Lung (tissue), 12 donors: Measurements from ENCODE around the gene TRAF7. TPM values are rescaled to one million over a fixed set of nuclear protein-coding genes. Genes with fewer than 3 reads are reported as not detected.
A peak's percentile ranks its signal among the peaks of the same experiment; 100 is the strongest.

ENCODE experiments used
- ATAC-seq: fragments of 200-7000 bp; cut with Tn5 transposase; one replicate; pipeline ENCODE4 v1.9.1; 2020; ENCODE audit warnings: moderate number of reproducible peaks; ENCODE audit not compliant: insufficient read depth, low FRiP score
- DNase-seq, 3 donors: peaks; one replicate each; pipeline ENCODE4 v3.0.0-alpha.2; 2013 to 2017
- H3K27ac ChIP-seq, 2 donors: one replicate each; pipeline ENCODE4 v1.5.1; 2013; ENCODE audit warnings: mild to moderate bottlenecking in 2 of 2, moderate library complexity in 2 of 2, control low read depth in 1 of 2, inconsistent platforms in 1 of 2, low read depth in 1 of 2, low read length in 1 of 2
- H3K27me3 ChIP-seq, 3 donors: one replicate each; pipeline ENCODE4 v1.5.1; 2013; ENCODE audit warnings: low read length in 2 of 3; ENCODE audit not compliant: control insufficient read depth in 3 of 3, insufficient read depth in 3 of 3
- H3K36me3 ChIP-seq, 4 donors: one replicate each; pipeline ENCODE4 v1.5.1; 2013; ENCODE audit warnings: low read length in 4 of 4, mild to moderate bottlenecking in 1 of 4, moderate library complexity in 1 of 4; ENCODE audit not compliant: control insufficient read depth in 4 of 4, insufficient read depth in 4 of 4
- H3K4me1 ChIP-seq, 5 donors: one replicate each; pipeline ENCODE4 v1.5.1; 2013; ENCODE audit warnings: low read length in 5 of 5, mild to moderate bottlenecking in 2 of 5, moderate library complexity in 1 of 5; ENCODE audit not compliant: control insufficient read depth in 5 of 5, insufficient read depth in 5 of 5
- H3K4me3 ChIP-seq: one replicate; pipeline ENCODE4 v1.5.1; 2013; ENCODE audit warnings: mild to moderate bottlenecking, control low read depth, moderate library complexity
- H3K9ac ChIP-seq, 2 donors: one replicate each; pipeline ENCODE4 v1.5.1; 2013; ENCODE audit warnings: low read length in 2 of 2, control low read depth in 1 of 2; ENCODE audit not compliant: insufficient read depth in 1 of 2
- H3K9me3 ChIP-seq, 4 donors: one replicate each; pipeline ENCODE4 v1.5.1; 2013; ENCODE audit warnings: low read length in 3 of 4, mild to moderate bottlenecking in 1 of 4, moderate library complexity in 1 of 4; ENCODE audit not compliant: control insufficient read depth in 4 of 4, insufficient read depth in 3 of 4
- WGBS, 2 donors: extraction: QIAGEN DNeasy Blood & Tissue Kit; methylation state at CpG; one replicate each; pipeline ENCODE4 v1.1.7; 2013; 5-methylcytosine and 5-hydroxymethylcytosine counted together
- polyA plus RNA-seq, 2 donors: library from polyadenylated mRNA; stranded (reverse); fragments of 200-250 nt; gene quantifications; one replicate each; pipeline ENCODE4 v1.2.1, GENCODE V29; 2013
- total RNA-seq, 2 donors: library from RNA; depleted of rRNA in 1 of 2; stranded (reverse); fragments of >200 nt in 1 of 2; gene quantifications; one replicate each; pipeline ENCODE4 v1.2.1, GENCODE V29; 2014 to 2021
- TF ChIP-seq, protein P1 (sequence below): IDR thresholded peaks from 2 replicates; pipeline ENCODE4 v1.5.1; 2012; ENCODE audit warnings: mild to moderate bottlenecking; ENCODE audit errors: control extremely low read depth, extremely low read depth
- donor health status: control.
- donor health status: control.
- donor health status: Bipolar disorder and iron deficiency.
- donor health status: healthy.
- donor health status: DM: yes; HTN: yes; CAD: no.

TRAF7 gene
- total and polyA plus RNA-seq, 4 donors = 33.4 to 74.2 (median 48.3) TPM

DNA sequence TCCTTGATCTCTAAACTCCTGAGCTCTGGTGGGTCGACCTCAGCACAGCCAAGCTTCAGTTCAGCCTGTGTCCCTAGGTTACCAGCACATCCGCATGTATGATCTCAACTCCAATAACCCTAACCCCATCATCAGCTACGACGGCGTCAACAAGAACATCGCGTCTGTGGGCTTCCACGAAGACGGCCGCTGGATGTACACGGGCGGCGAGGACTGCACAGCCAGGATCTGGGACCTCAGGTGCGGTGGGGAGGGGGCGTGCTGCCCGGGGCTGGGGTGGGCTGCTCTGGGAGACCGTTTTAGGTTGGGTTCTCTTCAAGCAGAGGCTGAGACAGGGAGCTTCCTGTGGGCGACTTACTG, 50.8 kb downstream of the TRAF7 start:
- peaks cover 0 to 4% (median 0%) of the 10 kb centered on the region in 3 donors for H3K27me3 ChIP-seq
- DNase-seq (no peak), ATAC-seq (no peak)
- WGBS, 2 donors = 76 to 81% methylated on average over 18 of the region's 18 CpGs
- H3K9me3 ChIP-seq = no peaks in the 10 kb centered on the region
- H3K4me1 ChIP-seq = peaks cover 0 to 11% (median 8%) of the 10 kb centered on the region in 5 donors
- H3K4me3 ChIP-seq = peak overlapping the region; percentile 93
- H3K27ac ChIP-seq = peak overlapping the region in 1 of 2 donors; percentile 99
- H3K9ac ChIP-seq = peak overlapping the region in 1 of 2 donors; percentile 6
- TF ChIP-seq, protein P1, sequence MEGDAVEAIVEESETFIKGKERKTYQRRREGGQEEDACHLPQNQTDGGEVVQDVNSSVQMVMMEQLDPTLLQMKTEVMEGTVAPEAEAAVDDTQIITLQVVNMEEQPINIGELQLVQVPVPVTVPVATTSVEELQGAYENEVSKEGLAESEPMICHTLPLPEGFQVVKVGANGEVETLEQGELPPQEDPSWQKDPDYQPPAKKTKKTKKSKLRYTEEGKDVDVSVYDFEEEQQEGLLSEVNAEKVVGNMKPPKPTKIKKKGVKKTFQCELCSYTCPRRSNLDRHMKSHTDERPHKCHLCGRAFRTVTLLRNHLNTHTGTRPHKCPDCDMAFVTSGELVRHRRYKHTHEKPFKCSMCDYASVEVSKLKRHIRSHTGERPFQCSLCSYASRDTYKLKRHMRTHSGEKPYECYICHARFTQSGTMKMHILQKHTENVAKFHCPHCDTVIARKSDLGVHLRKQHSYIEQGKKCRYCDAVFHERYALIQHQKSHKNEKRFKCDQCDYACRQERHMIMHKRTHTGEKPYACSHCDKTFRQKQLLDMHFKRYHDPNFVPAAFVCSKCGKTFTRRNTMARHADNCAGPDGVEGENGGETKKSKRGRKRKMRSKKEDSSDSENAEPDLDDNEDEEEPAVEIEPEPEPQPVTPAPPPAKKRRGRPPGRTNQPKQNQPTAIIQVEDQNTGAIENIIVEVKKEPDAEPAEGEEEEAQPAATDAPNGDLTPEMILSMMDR = no peak
- H3K36me3 ChIP-seq = peaks cover 0 to 33% (median 4%) of the 10 kb centered on the region in 4 donors

DNA sequence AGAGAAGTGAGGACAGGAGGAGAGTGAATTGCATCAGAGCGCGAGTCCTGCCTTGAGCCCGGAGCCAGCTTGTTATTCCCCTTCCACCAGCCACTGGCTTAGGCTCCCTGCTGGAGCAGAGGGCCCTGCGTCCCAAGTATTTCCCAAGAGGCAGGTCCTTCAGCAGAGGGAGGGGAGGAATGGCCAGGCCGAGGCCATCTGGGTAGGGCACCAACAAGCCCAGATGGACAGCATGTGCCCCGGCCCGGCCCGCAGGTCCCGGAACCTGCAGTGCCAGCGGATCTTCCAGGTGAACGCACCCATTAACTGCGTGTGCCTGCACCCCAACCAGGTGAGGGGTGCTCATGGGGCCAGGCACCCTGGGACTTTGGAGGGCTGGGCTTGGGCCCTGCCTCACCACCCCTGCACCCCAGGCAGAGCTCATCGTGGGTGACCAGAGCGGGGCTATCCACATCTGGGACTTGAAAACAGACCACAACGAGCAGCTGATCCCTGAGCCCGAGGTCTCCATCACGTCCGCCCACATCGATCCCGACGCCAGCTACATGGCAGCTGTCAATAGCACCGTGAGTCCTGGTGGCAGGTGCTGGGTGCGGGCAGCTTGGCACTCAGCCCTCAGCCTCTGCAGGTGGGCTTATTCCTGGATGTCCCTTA, 51.3 kb downstream of the TRAF7 start:
- DNase-seq (no peak), ATAC-seq (no peak)
- Histone ChIP-seq H3K4me1 (peaks cover 0 to 14% (median 8%) of the 10 kb centered on the region in 5 donors), H3K36me3 (peaks cover 0 to 33% (median 4%) of the 10 kb centered on the region in 4 donors), H3K27ac (peak overlapping the region in 1 of 2 donors; percentile 26), H3K4me3 (no peak overlapping the region), H3K9ac (no peak overlapping the region), H3K27me3 (peaks cover 0 to 1% (median 0%) of the 10 kb centered on the region in 3 donors), H3K9me3 (no peaks in the 10 kb centered on the region)
- TF ChIP-seq, protein P1 = no peak
- WGBS, 2 donors = 74 to 92% methylated on average over 16 to 23 of the region's 23 CpGs

GRCh38 chr16:2207872-2208271, 52.3 kb downstream of the TRAF7 start:
- H3K9ac ChIP-seq = no peak overlapping the region
- H3K27me3 ChIP-seq = no peaks in the 10 kb centered on the region
- H3K4me3 ChIP-seq = no peak overlapping the region
- peaks cover 0 to 35% (median 4%) of the 10 kb centered on the region in 4 donors for H3K36me3 ChIP-seq
- DNase-seq = no peak
- H3K27ac ChIP-seq = no peak overlapping the region
- TF ChIP-seq, protein P1 = no peak
- peaks cover 0 to 23% (median 8%) of the 10 kb centered on the region in 5 donors for H3K4me1 ChIP-seq
- 93% methylated on average over 9 of the region's 9 CpGs for WGBS, 2 donors
- H3K9me3 ChIP-seq = no peaks in the 10 kb centered on the region
- ATAC-seq = no peak
